Duodenal mucosa (tissue), 2 donors: ENCODE results near the gene WNT1.

Experiments
- H3K27ac ChIP-seq: one replicate; pipeline ENCODE4 v1.7.0; 2013; ENCODE audit warnings: low read depth, low read length
- H3K27me3 ChIP-seq, 2 donors: one replicate each; pipeline ENCODE4 v1.7.0; 2013; ENCODE audit warnings: low read length in 2 of 2, control low read depth in 1 of 2; ENCODE audit not compliant: insufficient read depth in 2 of 2, control insufficient read depth in 1 of 2
- H3K36me3 ChIP-seq, 2 donors: one replicate each; pipeline ENCODE4 v1.7.0; 2013; ENCODE audit warnings: low read length in 2 of 2, control low read depth in 1 of 2; ENCODE audit not compliant: insufficient read depth in 2 of 2, control insufficient read depth in 1 of 2
- H3K4me1 ChIP-seq, 2 donors: one replicate each; pipeline ENCODE4 v1.7.0; 2013; ENCODE audit warnings: low read length in 2 of 2, control low read depth in 1 of 2; ENCODE audit not compliant: insufficient read depth in 2 of 2, control insufficient read depth in 1 of 2
- H3K4me3 ChIP-seq, 2 donors: one replicate each; pipeline ENCODE4 v1.7.0; 2013; ENCODE audit warnings: low read length in 2 of 2, low read depth in 1 of 2
- H3K9ac ChIP-seq, 2 donors: one replicate each; pipeline ENCODE4 v1.7.0; 2013; ENCODE audit warnings: low read length in 2 of 2, low read depth in 1 of 2
- H3K9me3 ChIP-seq, 2 donors: one replicate each; pipeline ENCODE4 v1.7.0; 2013; ENCODE audit warnings: low read length in 2 of 2, control low read depth in 1 of 2; ENCODE audit not compliant: control insufficient read depth in 1 of 2

Gene WNT1

GRCh38 chr12:48969833-48970701 is 8.1 kb upstream of the WNT1 start:
- H3K27ac ChIP-seq, result no peak overlapping the region
- H3K4me3 ChIP-seq, result peak overlapping the region in 1 of 2 donors; percentile 36
- no peaks in the 10 kb centered on the region for H3K36me3 ChIP-seq
- no peak overlapping the region for H3K9ac ChIP-seq
- no peaks in the 10 kb centered on the region for H3K9me3 ChIP-seq
- H3K27me3 ChIP-seq, result peaks cover 51 to 69% of the 10 kb centered on the region in 2 donors
- H3K4me1 ChIP-seq, result peaks cover 21 to 29% of the 10 kb centered on the region in 2 donors

- Histone ChIP-seq H3K27me3 (peaks cover 51 to 71% of the 10 kb centered on the region in 2 donors), H3K36me3 (no peaks in the 10 kb centered on the region), H3K4me3 (peak overlapping the region; percentile 38 to 54)
These were observed 7.3 kb upstream of the WNT1 start for GRCh38 chr12:48970702-48971334.

GRCh38 chr12:48972213-48972951 is 5.7 kb upstream of the WNT1 start:
- Histone ChIP-seq H3K9me3 (no peaks in the 10 kb centered on the region), H3K27ac (no peak overlapping the region), H3K4me1 (peaks cover 26 to 31% of the 10 kb centered on the region in 2 donors), H3K9ac (no peak overlapping the region), H3K27me3 (peaks cover 58 to 75% of the 10 kb centered on the region in 2 donors), H3K36me3 (no peaks in the 10 kb centered on the region), H3K4me3 (no peak overlapping the region)

More at GRCh38 chr12:48970702-48971334, 7.3 kb upstream of the WNT1 start:
- Histone ChIP-seq H3K9ac (no peak overlapping the region), H3K27ac (no peak overlapping the region), H3K4me1 (peaks cover 21 to 29% of the 10 kb centered on the region in 2 donors), H3K9me3 (no peaks in the 10 kb centered on the region)

- Histone ChIP-seq H3K36me3 (no peaks in the 10 kb centered on the region), H3K4me1 (peaks cover 30 to 37% of the 10 kb centered on the region in 2 donors), H3K4me3 (no peak overlapping the region), H3K9me3 (no peaks in the 10 kb centered on the region), H3K27me3 (peaks cover 63 to 82% of the 10 kb centered on the region in 2 donors), H3K27ac (no peak overlapping the region), H3K9ac (no peak overlapping the region)
These were observed 5.1 kb upstream of the WNT1 start for GRCh38 chr12:48972952-48973483.

GRCh38 chr12:48973531-48973930 is 4.6 kb upstream of the WNT1 start:
- no peak overlapping the region for H3K9ac ChIP-seq
- H3K27me3 ChIP-seq, result peaks cover 68 to 82% of the 10 kb centered on the region in 2 donors

GRCh38 chr12:48973941-48974673 is 4.0 kb upstream of the WNT1 start:
- Histone ChIP-seq H3K4me1 (peaks cover 31 to 47% of the 10 kb centered on the region in 2 donors), H3K9ac (no peak overlapping the region), H3K4me3 (no peak overlapping the region), H3K27me3 (peaks cover 72 to 82% of the 10 kb centered on the region in 2 donors), H3K27ac (no peak overlapping the region), H3K9me3 (no peaks in the 10 kb centered on the region), H3K36me3 (no peaks in the 10 kb centered on the region)

More at GRCh38 chr12:48973531-48973930, 4.6 kb upstream of the WNT1 start:
- Histone ChIP-seq H3K27ac (no peak overlapping the region), H3K9me3 (no peaks in the 10 kb centered on the region), H3K4me1 (peaks cover 30 to 41% of the 10 kb centered on the region in 2 donors), H3K36me3 (no peaks in the 10 kb centered on the region), H3K4me3 (no peak overlapping the region)

GRCh38 chr12:48977290-48978281 is 536 bp upstream of the WNT1 start:
- H3K4me3 ChIP-seq, result no peak overlapping the region
- peaks cover 75 to 85% of the 10 kb centered on the region in 2 donors for H3K27me3 ChIP-seq
- H3K9me3 ChIP-seq, result no peaks in the 10 kb centered on the region
- no peak overlapping the region for H3K27ac ChIP-seq
- no peaks in the 10 kb centered on the region for H3K36me3 ChIP-seq
- no peak overlapping the region for H3K9ac ChIP-seq
- H3K4me1 ChIP-seq, result peaks cover 38 to 46% of the 10 kb centered on the region in 2 donors

- H3K27ac ChIP-seq, result no peak overlapping the region
- H3K4me3 ChIP-seq, result peak overlapping the region; percentile 62 to 65
- peak overlapping the region in 1 of 2 donors; percentile 60 for H3K9ac ChIP-seq
- peaks cover 65 to 81% of the 10 kb centered on the region in 2 donors for H3K27me3 ChIP-seq
- peaks cover 38 to 46% of the 10 kb centered on the region in 2 donors for H3K4me1 ChIP-seq
- H3K9me3 ChIP-seq, result no peaks in the 10 kb centered on the region
- no peaks in the 10 kb centered on the region for H3K36me3 ChIP-seq
These were observed 849 bp downstream of the WNT1 start for GRCh38 chr12:48978741-48979601.
